AG10803 (cell line): ENCODE results near the gene MALAT1.
A peak's percentile ranks its signal among the peaks of the same experiment; 100 is the strongest.

ENCODE experiments used
- DNase-seq: peaks from one replicate; pipeline ENCODE4 v3.0.0; 2010; ENCODE audit warnings: low read depth
- H3K4me3 ChIP-seq: 2 replicates; pipeline ENCODE4 v1.5.1; 2011; ENCODE audit warnings: mild to moderate bottlenecking, low read length, control low read depth
- CTCF ChIP-seq: conservative IDR thresholded peaks from 2 replicates; pipeline ENCODE4 v1.5.1; 2011; ENCODE audit warnings: mild to moderate bottlenecking, low read length, control low read depth, inconsistent platforms

MALAT1 gene

GRCh38 chr11:65485920-65486219, 13.0 kb upstream of the MALAT1 start:
- no peak for TF ChIP-seq CTCF
- no peak overlapping the region for H3K4me3 ChIP-seq
- no peak for DNase-seq

DNA sequence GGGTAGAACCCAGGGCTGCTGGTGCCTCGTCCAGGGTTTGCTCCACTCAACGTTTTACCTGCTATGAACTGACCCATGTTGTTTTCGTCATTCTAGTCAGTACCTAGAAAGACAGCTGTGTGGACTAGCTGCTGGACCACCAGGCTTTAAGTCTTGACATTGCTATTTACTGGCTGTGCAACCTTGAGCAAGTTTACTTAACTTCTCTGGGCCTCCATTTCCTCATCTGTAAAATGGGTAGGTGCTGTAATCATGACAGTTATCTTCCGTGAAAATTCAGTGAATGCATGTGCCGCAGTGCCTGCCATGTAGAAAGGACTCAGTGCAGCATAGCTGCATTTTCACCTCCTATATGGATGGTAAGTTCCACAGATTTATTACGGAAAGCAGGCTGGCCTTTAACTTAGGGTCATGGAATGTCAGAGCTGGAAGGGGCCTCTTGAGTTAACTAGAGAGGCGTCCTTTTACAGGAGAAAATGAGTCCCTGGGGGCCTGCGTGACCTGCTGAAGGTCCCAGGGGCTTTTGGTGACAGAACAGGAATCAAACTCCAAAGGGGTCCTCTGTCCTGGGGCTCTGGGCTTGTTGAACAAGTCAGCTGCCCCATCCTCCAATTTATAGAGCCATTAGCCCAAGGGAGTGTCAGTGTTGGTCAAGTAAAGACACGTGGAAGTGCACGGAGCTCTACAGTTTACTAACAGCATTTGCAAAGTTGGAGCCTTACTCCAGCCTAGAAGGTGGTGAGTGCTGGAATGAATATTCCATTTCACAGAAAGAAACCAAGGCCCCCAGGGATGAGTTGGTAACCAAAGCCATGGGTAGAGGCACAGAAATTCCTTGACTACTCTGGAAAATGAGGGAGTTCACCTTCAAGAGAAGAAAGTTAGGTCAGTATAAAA, 12.0 kb upstream of the MALAT1 start:
- DNase-seq, result no peak
- H3K4me3 ChIP-seq, result no peak overlapping the region
- TF ChIP-seq CTCF, result no peak

DNA sequence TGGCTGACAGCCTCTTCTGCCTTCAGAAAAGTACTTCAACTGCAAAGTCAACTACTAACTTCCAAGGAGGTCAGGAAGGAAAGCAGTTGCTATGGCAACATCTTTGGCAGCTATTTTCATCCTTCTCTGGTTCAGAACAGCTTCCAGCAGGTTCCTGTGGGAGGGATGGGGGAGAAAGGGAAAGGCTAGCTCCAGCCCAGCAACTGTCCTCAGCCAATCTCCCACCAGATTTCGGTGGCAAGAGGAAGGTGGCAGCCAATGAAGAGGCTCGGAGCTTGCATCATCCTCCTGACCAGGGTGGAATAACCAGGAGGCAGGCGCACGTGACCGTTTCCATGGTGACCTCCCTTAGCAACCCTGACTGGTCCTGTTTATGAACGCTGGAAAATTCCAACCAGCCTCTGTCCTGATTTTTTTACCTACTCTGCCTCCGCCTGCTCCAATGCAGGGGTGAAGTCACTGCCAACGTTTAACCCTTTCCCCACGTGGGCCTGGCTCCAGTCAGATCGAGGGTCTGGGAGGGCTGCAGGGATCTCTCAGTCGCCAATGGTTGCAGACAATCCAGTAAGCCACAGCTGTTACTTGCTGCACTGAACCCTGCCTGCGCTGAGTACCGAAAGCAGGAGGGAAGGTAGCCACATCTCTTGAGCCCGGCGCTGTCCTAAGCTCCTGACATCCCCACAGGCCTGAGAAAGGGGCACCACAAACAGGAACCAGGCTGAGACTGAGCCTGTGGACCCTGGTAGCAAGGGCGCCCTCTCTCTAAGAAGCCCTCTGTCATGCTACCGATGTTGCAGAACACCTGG, 11.2 kb upstream of the MALAT1 start:
- no peak for TF ChIP-seq CTCF
- DNase-seq, result peak; percentile 100
- H3K4me3 ChIP-seq, result peak overlapping the region; percentile 51

DNA sequence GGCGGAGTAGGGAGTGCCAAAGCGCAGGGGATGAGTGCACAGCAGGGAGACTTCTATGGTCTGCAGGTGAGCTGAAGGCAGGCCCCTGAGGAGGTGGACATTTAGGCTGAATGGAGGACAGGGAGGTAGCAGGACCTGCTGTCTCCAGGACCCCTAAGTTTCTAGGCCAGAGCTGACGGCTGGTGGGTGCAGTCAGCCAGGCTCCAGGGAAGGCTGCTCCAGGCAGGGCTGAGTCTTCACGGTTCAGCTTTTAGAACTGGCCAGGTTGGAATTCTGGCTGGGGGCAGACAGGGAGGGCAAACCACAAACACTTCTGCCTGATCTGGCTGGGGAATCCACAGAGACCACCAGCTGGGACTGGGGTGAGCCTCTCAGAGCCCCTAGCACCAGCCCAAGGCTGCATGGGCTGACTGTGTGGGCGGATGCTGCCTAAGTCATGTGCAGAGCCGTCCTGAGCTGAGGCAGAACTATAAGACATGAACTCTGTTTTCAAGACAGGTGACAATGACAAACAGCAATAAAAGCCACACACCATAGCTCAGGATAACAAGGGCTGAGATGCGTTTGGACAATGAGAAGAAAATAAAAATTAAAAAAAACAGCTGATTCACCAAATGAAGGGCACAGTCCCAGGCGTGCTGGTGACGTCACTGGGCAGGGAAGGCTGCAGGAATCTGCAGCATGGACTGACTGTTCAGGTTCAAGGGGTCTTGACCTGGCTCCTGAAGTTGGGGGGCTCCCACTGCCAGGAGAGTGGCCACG, 10.4 kb upstream of the MALAT1 start:
- peak overlapping the region; percentile 51 for H3K4me3 ChIP-seq
- TF ChIP-seq CTCF, result no peak
- DNase-seq, result peak; percentile 73

DNA sequence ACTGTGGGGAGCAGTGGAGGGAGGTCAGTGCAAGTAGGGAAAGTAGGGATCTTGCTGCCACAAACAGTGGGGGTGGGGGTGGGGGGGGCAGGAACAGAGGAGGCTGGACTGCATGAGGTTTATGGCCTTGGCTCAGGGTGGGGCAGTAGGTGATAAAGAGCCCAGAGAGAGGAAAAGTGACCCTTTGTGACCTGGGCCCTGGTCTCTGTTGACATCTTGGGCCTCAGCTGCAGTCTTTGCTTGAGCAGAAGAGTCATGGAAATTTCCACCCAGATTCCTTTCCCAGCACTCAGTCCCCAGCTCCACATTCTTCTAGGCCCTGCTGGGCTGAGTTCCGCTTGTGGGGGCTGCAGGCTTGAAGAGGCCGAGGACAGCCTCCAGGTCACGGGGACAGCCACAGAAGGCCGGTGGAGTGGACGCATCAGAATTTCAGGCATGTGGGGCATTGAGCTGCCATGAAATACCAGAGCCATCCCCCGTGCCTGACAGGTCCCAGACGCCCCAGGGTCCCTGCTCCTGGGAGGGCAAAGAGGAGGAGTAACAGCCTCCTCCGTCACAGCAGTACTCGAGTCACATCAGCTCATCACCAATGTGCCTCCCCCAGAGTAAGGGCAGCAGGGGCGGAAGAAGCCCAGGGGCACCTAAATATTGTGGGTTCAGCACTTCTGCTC, 9.7 kb upstream of the MALAT1 start:
- H3K4me3 ChIP-seq, result 0 out of 2 replicates have a peak overlapping the region, but pooled peaks have one; percentile 0
- DNase-seq, result peak; percentile 96
- no peak for TF ChIP-seq CTCF

GRCh38 chr11:65489706-65490320, 9.0 kb upstream of the MALAT1 start:
- TF ChIP-seq CTCF, result no peak
- peak; percentile 65 for DNase-seq
- no peak overlapping the region for H3K4me3 ChIP-seq
